Measurements from ENCODE around the gene XPNPEP1.

DNA sequence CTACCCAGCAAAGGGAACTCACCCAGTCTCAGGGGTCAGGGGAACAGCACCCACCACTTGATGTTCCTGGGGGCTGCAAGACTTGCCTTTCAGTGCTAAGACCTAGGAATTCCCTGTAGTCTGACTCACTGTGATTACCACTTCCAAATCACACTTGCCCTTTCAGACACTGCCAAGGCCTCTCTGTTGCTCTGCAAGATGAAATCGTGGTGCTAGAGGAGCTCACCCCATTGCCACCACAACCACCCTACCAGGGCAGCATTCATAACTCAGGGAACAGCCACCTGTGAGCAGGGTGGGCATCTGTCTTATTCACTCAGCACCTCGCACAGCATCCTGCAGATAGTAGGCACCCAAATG is 36.5 kb downstream of the XPNPEP1 start:
- TF ChIP-seq POLR2A (IDR thresholded peaks at IDR 0.05), result no peak
- TF ChIP-seq, protein P1, sequence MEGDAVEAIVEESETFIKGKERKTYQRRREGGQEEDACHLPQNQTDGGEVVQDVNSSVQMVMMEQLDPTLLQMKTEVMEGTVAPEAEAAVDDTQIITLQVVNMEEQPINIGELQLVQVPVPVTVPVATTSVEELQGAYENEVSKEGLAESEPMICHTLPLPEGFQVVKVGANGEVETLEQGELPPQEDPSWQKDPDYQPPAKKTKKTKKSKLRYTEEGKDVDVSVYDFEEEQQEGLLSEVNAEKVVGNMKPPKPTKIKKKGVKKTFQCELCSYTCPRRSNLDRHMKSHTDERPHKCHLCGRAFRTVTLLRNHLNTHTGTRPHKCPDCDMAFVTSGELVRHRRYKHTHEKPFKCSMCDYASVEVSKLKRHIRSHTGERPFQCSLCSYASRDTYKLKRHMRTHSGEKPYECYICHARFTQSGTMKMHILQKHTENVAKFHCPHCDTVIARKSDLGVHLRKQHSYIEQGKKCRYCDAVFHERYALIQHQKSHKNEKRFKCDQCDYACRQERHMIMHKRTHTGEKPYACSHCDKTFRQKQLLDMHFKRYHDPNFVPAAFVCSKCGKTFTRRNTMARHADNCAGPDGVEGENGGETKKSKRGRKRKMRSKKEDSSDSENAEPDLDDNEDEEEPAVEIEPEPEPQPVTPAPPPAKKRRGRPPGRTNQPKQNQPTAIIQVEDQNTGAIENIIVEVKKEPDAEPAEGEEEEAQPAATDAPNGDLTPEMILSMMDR (IDR thresholded peaks at IDR 0.05), result no peak
